ENCODE data around the gene CYYR1.

- TF ChIP-seq POLR2A (IDR thresholded peaks at IDR 0.05) (no peak), POLR2AphosphoS5 (IDR thresholded peaks at IDR 0.05) (no peak)
These were observed 28.8 kb downstream of the CYYR1 start for GRCh38 chr21:26544201-26544775.

Data from upper lobe of left lung (tissue), 4 donors.